ENCODE measurements around the gene NBAS.

GRCh38 chr2:15456352-15456751 is 104.8 kb downstream of the NBAS start:
- TF ChIP-seq POLR2A (IDR thresholded peaks at IDR 0.05; ENCODE audit: low read length) (no peak), GATA1 (IDR thresholded peaks at IDR 0.05; ENCODE audit: low read depth, low read length) (no peak)
